Ishikawa (cell line): ENCODE data around the gene DLG3.

Source experiments
- CREB1 ChIP-seq: IDR thresholded peaks from 2 replicates; pipeline ENCODE4 v1.6.1; 2012; ENCODE audit warnings: low read depth
- EP300 ChIP-seq: IDR thresholded peaks from 2 replicates; pipeline ENCODE4 v1.6.1; 2012; ENCODE audit warnings: borderline replicate concordance
- FOXM1 ChIP-seq: IDR thresholded peaks from 2 replicates; pipeline ENCODE4 v1.6.1; 2012; ENCODE audit warnings: low read depth, borderline replicate concordance
- MAX ChIP-seq: IDR thresholded peaks from 2 replicates; pipeline ENCODE4 v1.6.1; 2012
- RAD21 ChIP-seq: IDR thresholded peaks from 2 replicates; pipeline ENCODE4 v1.6.1; 2012; ENCODE audit warnings: low read depth
- REST ChIP-seq: IDR thresholded peaks from 2 replicates; pipeline ENCODE4 v1.6.1; 2012; ENCODE audit warnings: low read depth, mild to moderate bottlenecking
- TAF1 ChIP-seq: IDR thresholded peaks from 2 replicates; pipeline ENCODE4 v1.6.1; 2012; ENCODE audit warnings: low read depth, mild to moderate bottlenecking
- TCF12 ChIP-seq: IDR thresholded peaks from 2 replicates; pipeline ENCODE4 v1.6.1; 2012; ENCODE audit warnings: low read depth
- TEAD4 ChIP-seq: IDR thresholded peaks from 2 replicates; pipeline ENCODE4 v1.6.1; 2012
- YY1 ChIP-seq: IDR thresholded peaks from 2 replicates; pipeline ENCODE4 v1.6.1; 2012; ENCODE audit warnings: low read depth
- TF ChIP-seq, protein P1 (sequence below): IDR thresholded peaks from 2 replicates; pipeline ENCODE4 v1.6.1; 2012

DNA sequence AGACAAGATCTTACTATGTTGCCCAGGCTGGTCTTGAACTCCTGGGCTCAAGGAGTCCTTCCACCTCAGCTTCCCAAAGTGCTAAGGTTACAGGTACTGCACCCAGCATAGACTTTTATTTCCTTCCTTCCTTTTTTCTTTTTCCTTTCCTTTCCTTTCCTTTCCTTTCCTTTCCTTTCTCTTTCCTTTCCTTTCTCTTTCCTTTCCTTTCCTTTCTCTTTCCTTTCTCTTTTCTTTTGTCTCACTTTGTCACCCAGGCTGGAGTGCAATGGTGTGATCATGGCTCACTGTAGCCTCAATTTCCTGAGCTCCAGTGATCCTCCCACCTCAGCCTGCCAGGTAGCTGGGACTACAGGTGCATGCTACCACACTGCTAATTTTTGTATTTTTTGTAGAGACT lies 19.4 kb downstream of the DLG3 start:
- TF ChIP-seq YY1 (no peak), EP300 (no peak), TAF1 (no peak), RAD21 (no peak), REST (no peak), TCF12 (no peak), CREB1 (no peak), TEAD4 (no peak), MAX (no peak), FOXM1 (no peak)
- TF ChIP-seq, protein P1, sequence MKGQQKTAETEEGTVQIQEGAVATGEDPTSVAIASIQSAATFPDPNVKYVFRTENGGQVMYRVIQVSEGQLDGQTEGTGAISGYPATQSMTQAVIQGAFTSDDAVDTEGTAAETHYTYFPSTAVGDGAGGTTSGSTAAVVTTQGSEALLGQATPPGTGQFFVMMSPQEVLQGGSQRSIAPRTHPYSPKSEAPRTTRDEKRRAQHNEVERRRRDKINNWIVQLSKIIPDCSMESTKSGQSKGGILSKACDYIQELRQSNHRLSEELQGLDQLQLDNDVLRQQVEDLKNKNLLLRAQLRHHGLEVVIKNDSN, result no peak
